Left forelimb (tissue), 1 donor: ENCODE results near the gene FRMD1.
"Not testable (repeated sequence)": the region's sequence is repeated elsewhere in the genome, so short reads cannot be mapped to it uniquely, and the experiment has no call there.

Source experiments
- DNase-seq: peaks from one replicate; pipeline ENCODE4 v3.0.0-alpha.2; 2018; ENCODE audit warnings: low spot score

The FRMD1 gene

DNA sequence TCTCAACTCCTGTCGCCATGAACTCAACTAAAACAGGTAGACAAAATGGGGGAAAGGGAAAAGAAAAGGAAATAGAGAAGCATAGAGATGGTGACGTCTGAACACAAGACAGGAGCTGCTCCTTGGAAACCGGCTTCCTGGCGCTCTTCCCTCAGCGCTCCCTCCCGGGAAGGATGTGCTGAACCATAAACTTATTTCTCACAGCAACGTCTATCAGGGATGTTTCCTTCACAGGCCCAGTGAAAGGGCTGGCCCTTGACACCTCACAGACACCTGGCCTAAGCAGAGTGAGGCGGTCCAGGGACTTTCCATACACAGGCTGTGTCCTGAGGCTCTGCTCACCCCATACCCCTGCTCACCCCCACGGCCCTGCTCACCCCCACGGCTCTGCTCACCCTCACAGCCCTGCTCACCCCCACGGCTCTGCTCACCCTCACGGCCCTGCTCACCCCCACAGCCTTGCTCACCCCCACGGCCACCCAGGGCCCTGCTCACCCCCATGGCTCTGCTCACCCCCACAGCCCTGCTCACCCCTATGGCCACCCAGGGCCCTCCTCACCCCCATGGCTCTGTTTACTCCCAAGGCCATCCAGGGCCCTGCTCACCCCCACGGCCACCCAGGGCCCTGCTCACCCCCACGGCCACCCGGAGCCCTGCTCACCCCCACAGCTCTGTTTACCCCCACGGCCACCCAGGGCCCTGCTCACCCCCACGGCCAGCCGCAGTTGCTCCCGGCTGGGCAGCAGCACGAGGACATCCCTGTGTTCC, 653 bp downstream of the FRMD1 start:
- no peak for DNase-seq

DNA sequence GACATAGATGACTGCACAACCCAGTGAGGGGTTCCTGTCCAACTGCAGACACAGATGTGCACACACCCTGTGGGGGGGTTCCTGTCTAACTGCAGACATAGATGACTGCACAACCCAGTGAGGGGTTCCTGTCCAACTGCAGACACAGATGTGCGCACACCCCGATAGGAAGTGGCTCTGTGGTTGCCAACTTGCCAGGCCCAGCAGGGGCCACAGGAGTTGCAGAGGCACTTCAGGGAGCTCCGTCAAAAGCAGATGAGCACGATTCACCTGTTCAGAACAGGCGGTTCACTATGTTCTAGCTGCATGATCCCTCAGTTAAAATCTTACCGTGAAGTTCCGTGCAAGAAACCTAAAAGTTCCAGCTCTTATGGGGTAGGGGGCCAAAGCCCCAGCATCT, 1.6 kb downstream of the FRMD1 start:
- DNase-seq: not testable (repeated sequence)

DNA sequence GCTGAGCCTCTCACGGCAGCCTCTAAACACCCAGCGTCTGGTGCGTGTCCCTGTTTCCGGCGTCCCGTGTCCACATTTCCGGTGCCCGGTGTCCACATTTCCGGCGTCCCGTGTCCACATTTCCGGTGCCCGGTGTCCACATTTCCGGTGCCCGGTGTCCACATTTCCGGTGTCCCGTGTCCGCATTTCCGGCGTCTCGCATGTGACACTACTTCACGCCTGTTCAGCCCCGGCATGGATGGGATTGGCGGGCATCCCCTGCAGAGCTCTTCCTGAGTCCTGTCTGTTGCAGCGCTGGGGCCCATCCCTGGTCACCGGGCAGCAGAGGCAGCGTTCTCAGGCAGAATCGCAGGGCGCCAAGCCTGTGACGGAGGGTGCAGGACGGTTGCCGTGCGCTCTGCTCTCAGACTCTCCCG, 3.2 kb downstream of the FRMD1 start:
- DNase-seq: no peak

- no peak for DNase-seq
Measured at GRCh38 chr6:168075216-168075615, 3.8 kb downstream of the FRMD1 start.

DNA sequence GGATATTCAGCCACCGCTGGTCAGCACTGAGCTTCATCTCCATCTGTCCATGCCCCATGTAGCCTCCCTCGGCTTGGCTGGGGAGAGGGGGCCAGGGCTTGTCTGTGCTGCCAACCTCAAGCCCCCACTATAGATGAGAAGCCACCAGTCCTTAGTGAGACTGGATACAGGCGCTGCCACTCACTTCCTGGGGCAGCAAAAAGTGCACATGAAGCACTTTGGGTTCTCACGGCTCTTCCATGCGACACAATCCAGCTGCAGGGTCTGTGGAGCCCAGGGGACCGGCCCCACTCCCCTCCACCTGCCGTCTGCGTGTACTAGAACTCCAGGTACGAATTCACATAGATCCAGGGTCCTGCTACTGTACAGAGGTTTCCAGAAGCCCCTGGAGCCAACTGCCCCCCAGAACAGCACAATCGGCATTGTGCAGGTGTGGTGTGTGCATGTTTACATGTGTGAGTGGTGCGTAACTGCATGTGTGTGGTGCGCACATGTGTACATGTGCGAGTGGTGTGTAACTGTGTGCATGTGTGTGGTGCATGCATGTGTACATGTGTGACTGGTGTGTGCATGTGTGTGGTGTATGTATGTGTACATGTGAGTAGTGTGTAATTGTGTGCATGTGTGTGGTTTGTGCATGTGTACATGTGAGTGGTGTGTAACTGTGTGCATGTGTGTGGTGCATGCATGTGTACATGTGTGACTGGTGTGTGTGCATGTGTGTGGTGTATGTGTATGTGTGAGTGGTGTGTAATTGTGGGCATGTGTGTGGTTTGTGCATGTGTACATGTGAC, 4.9 kb downstream of the FRMD1 start:
- no peak for DNase-seq

DNA sequence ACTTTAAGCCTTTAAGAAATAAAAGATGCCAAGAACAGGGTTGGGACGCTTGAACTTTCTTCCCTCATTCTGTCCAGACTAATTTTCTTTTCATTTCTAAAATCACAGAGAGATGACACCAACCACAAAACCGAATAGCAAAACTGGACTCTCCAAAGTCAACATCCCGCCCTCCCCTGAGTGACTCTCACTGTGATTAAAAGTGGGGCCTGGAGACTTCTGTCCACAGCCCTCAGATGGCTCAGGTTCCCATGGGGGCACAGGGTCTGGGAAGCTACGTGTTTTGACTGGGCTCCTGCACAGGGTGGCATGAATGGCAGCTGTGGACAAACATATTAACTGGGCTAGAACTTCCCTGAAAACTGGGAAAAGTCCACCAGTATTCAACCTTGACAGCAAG, 6.3 kb downstream of the FRMD1 start:
- DNase-seq: no peak

GRCh38 chr6:168072261-168072660, 6.8 kb downstream of the FRMD1 start:
- no peak for DNase-seq

GRCh38 chr6:168071620-168072019, 7.4 kb downstream of the FRMD1 start:
- DNase-seq: no peak

- DNase-seq: no peak
Measured at GRCh38 chr6:168070804-168071203, 8.2 kb downstream of the FRMD1 start.

GRCh38 chr6:168067081-168067759, 11.8 kb downstream of the FRMD1 start:
- DNase-seq: no peak

- no peak for DNase-seq
Measured at GRCh38 chr6:168064226-168064807, 14.7 kb downstream of the FRMD1 start.

GRCh38 chr6:168063431-168063830, 15.6 kb downstream of the FRMD1 start:
- DNase-seq: no peak

DNA sequence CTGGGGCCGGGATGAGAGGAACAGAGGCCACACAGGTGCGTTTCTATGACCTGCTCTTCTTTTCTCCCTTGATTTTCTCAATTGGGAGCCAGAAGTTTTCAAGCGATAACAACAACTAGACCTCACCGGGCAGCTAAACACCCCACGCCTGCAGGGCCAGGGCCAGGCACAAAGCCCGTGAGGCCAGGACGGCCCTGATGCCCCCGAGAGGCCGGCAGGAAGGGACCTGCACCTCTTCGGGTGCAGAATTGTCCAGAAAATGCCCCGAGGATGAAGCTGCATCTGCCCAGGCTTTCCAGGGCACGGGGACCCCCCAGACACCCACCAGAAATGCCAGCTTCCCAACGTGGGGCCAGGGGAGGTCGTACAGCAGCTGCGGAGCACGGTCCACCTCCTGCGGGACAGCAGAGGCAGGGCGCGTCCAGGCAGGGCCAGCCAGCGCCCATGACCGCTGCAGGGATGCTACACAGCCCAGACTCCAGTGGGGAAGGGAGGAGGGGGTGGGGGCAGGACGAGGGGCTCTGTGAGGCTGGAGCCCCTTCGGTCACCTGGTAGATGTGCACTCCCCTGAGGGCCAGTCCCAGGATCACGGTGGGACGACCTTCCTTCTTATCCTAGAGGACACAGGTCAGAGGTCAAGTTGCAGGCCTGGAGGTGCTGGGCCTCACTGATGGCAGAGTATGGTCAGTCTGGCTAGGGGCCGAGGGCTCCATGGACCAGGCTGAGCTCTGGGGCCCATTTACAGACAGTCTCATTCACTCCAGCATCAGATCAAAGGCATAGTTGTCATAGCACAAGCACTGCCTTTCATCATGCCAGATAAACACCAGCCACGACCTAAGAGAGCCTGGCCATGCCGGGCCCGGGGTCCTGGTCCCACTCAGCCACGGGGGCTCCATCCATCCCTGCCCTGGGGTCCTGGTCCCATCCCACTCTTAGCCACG, 16.4 kb downstream of the FRMD1 start:
- DNase-seq: no peak

GRCh38 chr6:168061269-168062210, 17.5 kb downstream of the FRMD1 start:
- no peak for DNase-seq

- DNase-seq: no peak
Measured at GRCh38 chr6:168060521-168060931, 18.5 kb downstream of the FRMD1 start.

DNA sequence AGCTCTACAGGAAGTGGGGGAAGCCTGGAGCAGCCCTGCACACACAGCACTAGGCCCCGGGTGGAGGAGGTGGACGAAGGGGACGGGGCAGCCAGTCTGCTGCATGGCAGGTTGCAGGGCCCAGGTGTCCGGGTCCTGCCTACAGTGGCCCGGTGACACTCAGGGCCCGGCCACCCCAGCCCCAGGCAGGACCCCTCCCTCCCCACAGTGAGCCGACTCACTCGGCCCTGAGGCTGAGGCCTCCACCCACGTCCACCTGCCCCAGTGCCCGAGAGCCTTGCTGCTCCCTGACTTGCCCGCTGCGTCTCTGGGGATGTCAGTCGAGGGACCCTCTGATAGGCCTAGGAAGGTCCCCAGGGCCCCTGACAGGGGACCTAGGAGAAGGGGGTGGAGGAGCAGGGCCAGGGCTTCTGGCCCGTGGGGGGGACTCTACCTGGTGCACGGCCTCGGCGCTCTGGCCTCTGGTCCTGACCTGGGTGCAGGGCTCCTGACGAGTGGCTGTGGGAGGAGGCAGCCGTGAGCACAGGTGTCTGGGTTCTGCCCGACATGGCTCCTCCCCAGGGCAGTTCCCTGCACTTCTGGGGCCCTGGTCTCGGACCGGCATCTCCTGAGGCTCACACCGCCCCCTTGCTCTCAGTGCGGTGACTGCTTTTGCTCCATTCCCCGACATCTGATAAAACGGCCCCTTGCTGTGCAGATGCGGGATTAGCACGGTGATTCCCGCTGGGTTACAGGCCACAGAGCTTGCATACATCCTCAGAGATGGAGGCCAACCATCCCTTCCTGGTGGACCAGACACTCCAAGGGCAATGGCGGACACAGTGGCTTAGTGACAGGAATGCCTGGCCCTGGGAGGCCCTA, 20.1 kb downstream of the FRMD1 start:
- no peak for DNase-seq

DNA sequence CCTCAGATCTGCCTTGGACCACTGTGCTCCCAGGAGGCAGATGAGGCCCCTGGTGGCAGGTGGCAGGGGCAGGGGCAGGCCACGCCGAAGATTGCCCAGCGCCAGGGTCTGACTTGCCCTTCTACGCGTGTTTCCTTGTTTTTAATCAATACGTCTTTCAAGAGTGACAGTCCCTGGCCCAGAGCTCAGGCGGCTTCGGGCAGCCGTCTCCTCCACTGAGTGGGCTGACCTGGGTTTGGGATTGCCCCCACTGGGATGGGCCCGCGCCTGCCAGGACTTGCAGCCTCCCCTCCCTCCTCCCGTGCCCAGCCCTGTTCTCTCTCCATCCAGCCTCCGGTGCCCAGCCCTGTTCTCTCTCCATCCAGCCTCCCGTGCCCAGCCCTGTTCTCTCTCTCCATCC, 21.2 kb downstream of the FRMD1 start:
- DNase-seq: no peak

DNA sequence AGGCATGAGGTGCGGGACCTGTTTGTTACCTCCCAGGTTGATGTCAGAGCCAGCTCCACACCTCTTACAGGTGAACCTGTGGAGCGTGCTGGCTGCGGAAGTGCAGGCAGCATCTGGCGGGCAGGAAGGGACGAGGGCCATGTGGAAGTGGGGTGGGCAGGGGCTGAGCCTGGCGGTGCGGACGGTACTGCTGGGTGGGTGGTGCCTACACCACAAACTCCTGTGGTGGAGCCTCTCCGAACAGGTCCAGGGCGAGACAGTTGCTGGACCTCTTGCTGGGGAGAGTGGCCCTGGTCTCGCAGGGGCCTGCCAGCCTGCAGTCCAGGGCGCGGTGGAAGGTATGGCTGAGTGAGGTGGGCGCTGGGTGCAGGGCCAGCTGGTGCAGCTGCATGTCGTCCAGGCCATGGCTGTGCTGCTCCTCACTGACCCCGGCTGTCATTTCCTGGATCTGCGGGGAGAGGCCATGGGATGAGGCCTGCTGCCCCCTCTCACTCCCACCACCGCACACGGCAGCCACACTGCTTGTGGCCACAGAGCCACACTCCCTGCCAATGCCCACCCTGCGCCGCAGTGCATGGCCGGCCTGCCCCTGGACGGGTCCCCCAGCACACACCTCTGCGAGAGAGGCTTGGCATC, 22.0 kb downstream of the FRMD1 start:
- DNase-seq: no peak
